PC-9 (cell line): Measurements from ENCODE around the gene RAB40C. TPM values are rescaled to one million over a fixed set of nuclear protein-coding genes. Genes with fewer than 3 reads are reported as not detected.
A peak's percentile ranks its signal among the peaks of the same experiment; 100 is the strongest.

Experiments used
- BruUV-seq: library from RNA; stranded (reverse); fragments of 400-500 nt; replicated peaks from 2 replicates; lab custom pipeline; 2021; lab: Mats Ljungman, UMichigan
- CTCF ChIA-PET: fragments of 300-600 bp; sonication (Branson Sonifier 250); formaldehyde crosslinking; loops from one replicate; lab custom pipeline; 2022; ENCODE audit warnings: antibody characterized with exemption; lab: Charles Lee
- POLR2A ChIA-PET: fragments of 300-600 bp; sonication (Branson Sonifier 250); formaldehyde crosslinking; loops from one replicate; lab custom pipeline; 2022; ENCODE audit warnings: antibody characterized with exemption; ENCODE audit not compliant: unreplicated experiment; lab: Charles Lee
- DNase-seq, 2 experiments: peaks; one replicate each; pipeline versions ENCODE4 v3.0.0 to v3.0.0-alpha.2; 2015 to 2022; ENCODE audit warnings: mixed read lengths in 1 of 2
- H2AFZ ChIP-seq: fragments of 200-600 bp; sonication (generic); 2 replicates; pipeline ENCODE4 v1.8.1; 2017; ENCODE audit warnings: antibody characterized with exemption
- H3F3A ChIP-seq: fragments of 200-600 bp; sonication (generic); 2 replicates; pipeline ENCODE4 v1.8.1; 2017; ENCODE audit warnings: antibody characterized with exemption, mild to moderate bottlenecking, low read depth; ENCODE audit not compliant: insufficient read depth
- H3K27ac ChIP-seq: fragments of 200-600 bp; sonication (generic); 2 replicates; pipeline ENCODE4 v1.6.1; 2016; ENCODE audit warnings: mixed run types
- H3K27me3 ChIP-seq: fragments of 200-600 bp; sonication (generic); 2 replicates; pipeline ENCODE4 v1.6.1; 2016; ENCODE audit warnings: low read depth, mixed run types; ENCODE audit not compliant: insufficient read depth
- H3K36me3 ChIP-seq: fragments of 200-600 bp; sonication (generic); 2 replicates; pipeline ENCODE4 v1.6.1; 2016; ENCODE audit warnings: low read depth, mixed run types
- H3K4me1 ChIP-seq: fragments of 200-600 bp; sonication (generic); replicated peaks from 2 replicates; pipeline ENCODE4 v1.6.1; 2016; ENCODE audit warnings: mixed run types; ENCODE audit not compliant: insufficient read depth
- H3K4me2 ChIP-seq: fragments of 200-600 bp; sonication (generic); 2 replicates; pipeline ENCODE4 v1.6.1; 2017; ENCODE audit warnings: mixed run types
- H3K4me3 ChIP-seq: fragments of 200-600 bp; sonication (generic); 2 replicates; pipeline ENCODE4 v1.6.1; 2016; ENCODE audit warnings: mixed run types
- H3K79me2 ChIP-seq: fragments of 200-600 bp; sonication (generic); 2 replicates; pipeline ENCODE4 v1.6.1; 2017; ENCODE audit warnings: low read depth, mixed run types
- H3K9me2 ChIP-seq: fragments of 200-600 bp; sonication (generic); 2 replicates; pipeline ENCODE4 v1.8.1; 2017; ENCODE audit warnings: mild to moderate bottlenecking; ENCODE audit not compliant: insufficient read depth
- H3K9me3 ChIP-seq: fragments of 200-600 bp; sonication (generic); 2 replicates; pipeline ENCODE4 v1.8.1; 2016; ENCODE audit warnings: low read depth; ENCODE audit not compliant: insufficient read depth
- H4K20me1 ChIP-seq: fragments of 200-600 bp; sonication (generic); 2 replicates; pipeline ENCODE4 v1.8.1; 2017; ENCODE audit not compliant: insufficient read depth
- EZH2 ChIP-seq: fragments of 200-600 bp; sonication (generic); IDR thresholded peaks from 2 replicates; pipeline ENCODE4 v1.8.0; 2017; ENCODE audit warnings: antibody characterized with exemption, low read depth
- intact Hi-C: fragments of 100-400 bp; cut with micrococcal nuclease; formaldehyde crosslinking; loops from one replicate; pipeline ENCODE4 v1.10.0; 2022; ENCODE audit not compliant: unreplicated experiment
- total RNA-seq: library from RNA; stranded (reverse); gene quantifications from 2 replicates; pipeline ENCODE4 v1.2.3, GENCODE V29; 2021
- TF ChIP-seq, protein P1 (sequence below): fragments of 200-600 bp; sonication (generic); conservative IDR thresholded peaks from 2 replicates; pipeline ENCODE4 v1.6.1; 2017; ENCODE audit warnings: mixed run types, antibody characterized with exemption, mild to moderate bottlenecking, moderate library complexity

Gene RAB40C
- total RNA-seq, 1 experiment from 2014 or later, result 47.1 TPM

DNA sequence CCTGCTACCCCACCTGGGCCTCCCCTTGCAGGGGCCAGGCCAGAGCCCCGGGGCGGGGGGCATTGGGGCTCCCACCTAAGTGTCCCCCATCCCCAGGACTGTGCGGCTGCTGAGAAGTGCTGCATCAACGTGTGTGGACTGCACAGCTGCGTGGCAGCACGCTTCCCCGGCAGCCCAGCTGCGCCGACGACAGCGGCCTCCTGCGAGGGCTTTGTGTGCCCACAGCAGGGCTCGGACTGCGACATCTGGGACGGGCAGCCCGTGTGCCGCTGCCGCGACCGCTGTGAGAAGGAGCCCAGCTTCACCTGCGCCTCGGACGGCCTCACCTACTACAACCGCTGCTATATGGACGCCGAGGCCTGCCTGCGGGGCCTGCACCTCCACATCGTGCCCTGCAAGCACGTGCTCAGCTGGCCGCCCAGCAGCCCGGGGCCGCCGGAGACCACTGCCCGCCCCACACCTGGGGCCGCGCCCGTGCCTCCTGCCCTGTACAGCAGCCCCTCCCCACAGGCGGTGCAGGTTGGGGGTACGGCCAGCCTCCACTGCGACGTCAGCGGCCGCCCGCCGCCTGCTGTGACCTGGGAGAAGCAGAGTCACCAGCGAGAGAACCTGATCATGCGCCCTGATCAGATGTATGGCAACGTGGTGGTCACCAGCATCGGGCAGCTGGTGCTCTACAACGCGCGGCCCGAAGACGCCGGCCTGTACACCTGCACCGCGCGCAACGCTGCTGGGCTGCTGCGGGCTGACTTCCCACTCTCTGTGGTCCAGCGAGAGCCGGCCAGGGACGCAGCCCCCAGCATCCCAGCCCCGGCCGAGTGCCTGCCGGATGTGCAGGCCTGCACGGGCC, 42.8 kb downstream of the RAB40C start:
- intact Hi-C loops, result no loop called here
- POLR2A ChIA-PET, result no interaction called here
- H3K4me1 ChIP-seq, result peaks cover 18% of the 10 kb centered on the region
- H3K27ac ChIP-seq, result no peak overlapping the region
- no peaks in the 10 kb centered on the region for H3K36me3 ChIP-seq
- no peaks in the 10 kb centered on the region for H3K27me3 ChIP-seq
- DNase-seq, result no peak
- H3K9me3 ChIP-seq, result no peaks in the 10 kb centered on the region
- peaks cover 14% of the 10 kb centered on the region; the same call in 1 of the 2 replicates for H3F3A ChIP-seq
- H2AFZ ChIP-seq, result no peak overlapping the region
- CTCF ChIA-PET, result no interaction called here
- TF ChIP-seq EZH2, result no peak
- TF ChIP-seq, protein P1, sequence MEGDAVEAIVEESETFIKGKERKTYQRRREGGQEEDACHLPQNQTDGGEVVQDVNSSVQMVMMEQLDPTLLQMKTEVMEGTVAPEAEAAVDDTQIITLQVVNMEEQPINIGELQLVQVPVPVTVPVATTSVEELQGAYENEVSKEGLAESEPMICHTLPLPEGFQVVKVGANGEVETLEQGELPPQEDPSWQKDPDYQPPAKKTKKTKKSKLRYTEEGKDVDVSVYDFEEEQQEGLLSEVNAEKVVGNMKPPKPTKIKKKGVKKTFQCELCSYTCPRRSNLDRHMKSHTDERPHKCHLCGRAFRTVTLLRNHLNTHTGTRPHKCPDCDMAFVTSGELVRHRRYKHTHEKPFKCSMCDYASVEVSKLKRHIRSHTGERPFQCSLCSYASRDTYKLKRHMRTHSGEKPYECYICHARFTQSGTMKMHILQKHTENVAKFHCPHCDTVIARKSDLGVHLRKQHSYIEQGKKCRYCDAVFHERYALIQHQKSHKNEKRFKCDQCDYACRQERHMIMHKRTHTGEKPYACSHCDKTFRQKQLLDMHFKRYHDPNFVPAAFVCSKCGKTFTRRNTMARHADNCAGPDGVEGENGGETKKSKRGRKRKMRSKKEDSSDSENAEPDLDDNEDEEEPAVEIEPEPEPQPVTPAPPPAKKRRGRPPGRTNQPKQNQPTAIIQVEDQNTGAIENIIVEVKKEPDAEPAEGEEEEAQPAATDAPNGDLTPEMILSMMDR, result no peak
- no peaks in the 10 kb centered on the region for H3K9me2 ChIP-seq
- H4K20me1 ChIP-seq, result 0 out of 2 replicates have a peak, but pooled peaks cover 6% of the 10 kb centered on the region
- BruUV-seq, result no TSS peak
- no peak overlapping the region for H3K4me3 ChIP-seq
- no peak overlapping the region for H3K4me2 ChIP-seq
- H3K79me2 ChIP-seq, result peaks cover 19% of the 10 kb centered on the region

DNA sequence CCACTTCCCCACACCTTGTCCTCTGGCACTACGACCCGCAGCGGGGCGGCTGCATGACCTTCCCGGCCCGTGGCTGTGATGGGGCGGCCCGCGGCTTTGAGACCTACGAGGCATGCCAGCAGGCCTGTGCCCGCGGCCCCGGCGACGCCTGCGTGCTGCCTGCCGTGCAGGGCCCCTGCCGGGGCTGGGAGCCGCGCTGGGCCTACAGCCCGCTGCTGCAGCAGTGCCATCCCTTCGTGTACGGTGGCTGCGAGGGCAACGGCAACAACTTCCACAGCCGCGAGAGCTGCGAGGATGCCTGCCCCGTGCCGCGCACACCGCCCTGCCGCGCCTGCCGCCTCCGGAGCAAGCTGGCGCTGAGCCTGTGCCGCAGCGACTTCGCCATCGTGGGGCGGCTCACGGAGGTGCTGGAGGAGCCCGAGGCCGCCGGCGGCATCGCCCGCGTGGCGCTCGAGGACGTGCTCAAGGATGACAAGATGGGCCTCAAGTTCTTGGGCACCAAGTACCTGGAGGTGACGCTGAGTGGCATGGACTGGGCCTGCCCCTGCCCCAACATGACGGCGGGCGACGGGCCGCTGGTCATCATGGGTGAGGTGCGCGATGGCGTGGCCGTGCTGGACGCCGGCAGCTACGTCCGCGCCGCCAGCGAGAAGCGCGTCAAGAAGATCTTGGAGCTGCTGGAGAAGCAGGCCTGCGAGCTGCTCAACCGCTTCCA, 43.6 kb downstream of the RAB40C start:
- no peak for DNase-seq
- TF ChIP-seq, protein P1, result no peak
- no peak for TF ChIP-seq EZH2
- no peaks in the 10 kb centered on the region for H3K36me3 ChIP-seq
- H4K20me1 ChIP-seq, result 0 out of 2 replicates have a peak, but pooled peaks cover 6% of the 10 kb centered on the region
- no peak overlapping the region for H2AFZ ChIP-seq
- H3K4me3 ChIP-seq, result no peak overlapping the region
- POLR2A ChIA-PET, result no interaction called here
- no TSS peak for BruUV-seq
- H3K4me2 ChIP-seq, result no peak overlapping the region
- peaks cover 19% of the 10 kb centered on the region for H3K79me2 ChIP-seq
- CTCF ChIA-PET, result no interaction called here
- H3K27me3 ChIP-seq, result no peaks in the 10 kb centered on the region
- intact Hi-C loops, result no loop called here
- no peaks in the 10 kb centered on the region for H3K9me3 ChIP-seq
- H3K9me2 ChIP-seq, result no peaks in the 10 kb centered on the region
- H3K27ac ChIP-seq, result no peak overlapping the region
- H3F3A ChIP-seq, result peaks cover 6% of the 10 kb centered on the region; the same call in 1 of the 2 replicates
- H3K4me1 ChIP-seq, result peaks cover 17% of the 10 kb centered on the region; the same call in 1 of the 2 replicates

DNA sequence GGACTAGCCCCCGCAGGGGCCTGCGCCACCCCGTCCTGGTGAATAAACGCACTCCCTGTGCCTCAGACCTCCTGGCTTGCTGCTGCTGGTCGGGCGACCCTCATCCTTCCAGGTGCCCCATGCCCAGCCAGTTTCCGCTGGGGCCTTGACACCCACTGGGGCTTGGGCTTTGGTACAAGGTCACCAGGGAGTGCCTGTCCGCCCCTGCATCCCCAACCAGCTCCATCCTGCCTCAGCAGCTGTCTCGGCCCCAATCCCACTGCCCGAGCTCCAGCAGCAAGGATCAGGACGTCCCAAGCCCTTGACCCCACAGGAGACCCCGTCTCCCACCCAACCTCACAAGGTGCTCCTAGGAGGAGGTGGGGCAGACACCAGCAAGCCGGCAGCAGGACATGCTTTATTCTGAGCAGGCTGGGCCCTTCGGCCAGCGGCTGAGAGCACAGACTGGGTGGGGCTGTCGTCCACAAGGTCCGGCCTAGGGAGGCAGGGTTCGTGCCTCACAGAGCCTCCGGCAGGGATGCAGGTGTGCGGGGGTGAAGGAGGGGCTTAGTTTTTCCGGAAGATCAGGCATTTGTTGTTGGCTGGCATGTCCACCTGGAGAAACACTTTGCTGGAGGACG, 44.3 kb downstream of the RAB40C start:
- Histone ChIP-seq H3K36me3 (no peaks in the 10 kb centered on the region), H4K20me1 (0 out of 2 replicates have a peak, but pooled peaks cover 6% of the 10 kb centered on the region), H2AFZ (no peak overlapping the region), H3K4me3 (no peak overlapping the region), H3K4me2 (peak overlapping the region; percentile 90; the same call in 1 of the 2 replicates), H3K9me3 (no peaks in the 10 kb centered on the region), H3F3A (peaks cover 6% of the 10 kb centered on the region), H3K27ac (no peak overlapping the region), H3K4me1 (peaks cover 17% of the 10 kb centered on the region; the same call in 1 of the 2 replicates), H3K79me2 (peaks cover 19% of the 10 kb centered on the region), H3K9me2 (no peaks in the 10 kb centered on the region), H3K27me3 (no peaks in the 10 kb centered on the region)
- no TSS peak for BruUV-seq
- TF ChIP-seq EZH2, result no peak
- TF ChIP-seq, protein P1, result no peak
- CTCF ChIA-PET, result no interaction called here
- no peak for DNase-seq
- intact Hi-C loops, result no loop called here
- POLR2A ChIA-PET, result interaction anchor here (0.7 kb wide), 1 partner anchor 44 kb away, joined by 3 read pairs; no protein-coding TSS in a partner anchor
